GM19372 (cell line): ENCODE measurements around the gene SYCE1.
A peak's percentile ranks its signal among the peaks of the same experiment; 100 is the strongest.
"Not testable (repeated sequence)": the region's sequence is repeated elsewhere in the genome, so short reads cannot be mapped to it uniquely, and the experiment has no call there.

Experiments used
- ATAC-seq: cut with Tn5 transposase; IDR thresholded peaks from one replicate; pipeline ENCODE4 v1.9.1; 2021; ENCODE audit warnings: mild to moderate bottlenecking, low read depth, moderate library complexity; ENCODE audit not compliant: unreplicated experiment

SYCE1 gene

DNA sequence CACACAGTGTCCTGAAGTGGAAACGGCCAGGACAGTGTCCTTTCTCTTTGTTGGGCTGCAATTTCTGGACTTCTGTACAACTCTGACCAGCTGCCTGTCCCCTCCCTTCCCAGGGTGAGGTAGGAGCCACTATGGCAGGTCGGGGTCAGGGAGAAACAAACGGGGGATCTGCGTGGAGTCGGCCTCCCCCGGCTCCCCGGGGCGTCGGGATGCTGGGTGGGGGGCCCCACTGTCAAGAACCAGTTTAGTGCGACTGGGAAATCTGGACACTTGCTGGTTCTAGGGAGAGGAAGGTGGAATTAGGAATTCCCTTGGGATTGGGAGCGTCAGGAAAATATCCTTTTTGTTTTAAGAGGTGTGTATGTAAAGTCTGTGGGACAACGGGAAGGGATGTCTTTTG lies 567 bp downstream of the SYCE1 start:
- no peak for ATAC-seq

DNA sequence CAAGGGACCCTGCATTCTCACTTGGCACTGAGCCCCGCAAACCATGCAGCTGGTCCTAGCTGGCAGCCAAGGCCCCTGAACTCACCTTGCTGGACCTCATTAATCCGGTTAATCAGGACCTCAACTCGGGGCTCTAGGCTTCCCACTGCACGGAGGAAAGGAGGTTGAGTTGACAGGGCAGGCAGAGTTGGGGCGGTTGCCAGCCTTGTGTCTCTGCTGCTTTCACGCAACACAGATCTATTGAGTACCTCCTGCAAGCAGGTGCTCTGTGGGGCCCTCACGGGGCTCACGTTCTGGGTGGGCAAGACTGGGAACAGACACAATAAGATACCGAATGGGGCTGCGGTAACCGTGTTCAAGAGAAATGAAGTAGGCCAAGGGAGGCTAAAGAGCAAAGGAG lies 6.2 kb downstream of the SYCE1 start:
- no peak for ATAC-seq

DNA sequence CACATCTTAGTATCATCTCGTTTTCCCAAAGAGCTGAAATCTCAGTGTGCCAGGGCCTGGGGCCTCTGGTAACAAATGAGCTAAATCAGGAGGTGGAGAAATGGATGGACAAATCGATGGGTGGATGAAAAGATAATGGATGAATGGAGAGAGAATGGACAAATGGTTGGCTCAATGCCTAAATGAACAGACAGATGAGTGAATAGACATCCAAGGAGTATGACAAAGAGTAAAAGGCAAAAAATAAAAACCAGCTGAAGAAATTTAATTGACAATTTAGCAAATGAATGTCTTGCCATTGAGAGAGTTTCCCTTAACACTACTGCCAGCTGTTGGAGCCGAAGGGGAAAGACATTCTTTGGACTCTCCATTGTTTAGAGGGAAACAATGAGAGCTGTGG lies 8.0 kb downstream of the SYCE1 start:
- no peak for ATAC-seq

DNA sequence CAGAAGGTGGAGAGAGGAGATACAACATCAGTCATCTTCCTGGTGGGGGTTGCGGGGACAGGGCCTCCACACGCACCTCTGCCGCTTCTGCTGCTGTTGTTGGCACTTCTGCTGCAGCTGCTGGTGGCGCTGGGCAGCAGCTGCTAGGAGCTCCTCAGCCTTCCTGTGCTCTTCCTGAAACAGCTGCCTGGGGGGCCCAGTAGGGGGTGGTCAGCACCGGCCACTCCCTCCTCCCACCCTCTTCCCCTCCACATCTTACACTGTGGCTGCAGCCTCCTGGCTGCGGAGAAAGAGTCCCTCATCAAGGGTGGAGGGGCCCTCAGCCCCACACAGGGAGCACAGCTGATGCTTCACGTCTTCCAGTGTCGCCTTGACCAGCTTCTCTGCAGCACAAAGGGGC lies 9.9 kb downstream of the SYCE1 start:
- ATAC-seq = no peak

DNA sequence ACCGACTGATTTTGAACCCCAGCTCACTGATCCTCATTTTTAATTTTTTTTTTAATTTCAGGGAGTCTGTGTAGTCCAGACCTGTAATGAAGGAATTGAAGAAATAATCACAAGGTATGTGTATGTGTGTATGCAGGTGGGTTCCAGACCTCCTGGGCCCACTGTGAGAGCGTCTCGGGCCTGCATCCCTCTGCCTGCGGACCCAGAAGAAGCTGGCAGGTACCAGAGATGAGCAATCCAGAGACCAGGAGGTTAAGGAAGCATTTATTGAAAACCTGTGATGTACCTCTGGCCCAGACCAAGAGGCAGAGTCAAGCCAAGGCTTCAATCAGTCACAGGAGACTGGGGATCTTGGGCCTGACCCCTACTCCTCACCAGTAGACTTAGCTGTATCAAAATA lies 10.8 kb downstream of the SYCE1 start:
- ATAC-seq = no peak

DNA sequence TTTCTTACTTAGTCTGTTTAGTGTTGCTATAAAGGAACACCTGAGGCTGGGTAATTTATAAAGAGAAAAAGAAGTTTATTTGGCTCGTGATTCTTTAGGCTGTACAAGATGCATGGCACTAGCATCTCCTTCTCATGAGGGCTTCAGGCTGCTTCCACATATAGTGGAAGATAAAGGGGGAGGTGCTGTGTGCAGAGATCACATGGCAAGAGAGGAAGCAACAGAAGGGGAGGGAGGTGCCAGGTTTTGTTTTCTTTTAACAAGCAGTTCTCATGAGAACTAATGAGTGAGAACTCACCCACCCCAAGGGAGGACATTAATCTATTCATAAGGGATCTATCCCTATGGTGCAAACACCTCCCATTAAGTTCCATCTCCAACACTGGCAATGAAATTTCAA lies 20.9 kb downstream of the SYCE1 start:
- ATAC-seq = no peak

DNA sequence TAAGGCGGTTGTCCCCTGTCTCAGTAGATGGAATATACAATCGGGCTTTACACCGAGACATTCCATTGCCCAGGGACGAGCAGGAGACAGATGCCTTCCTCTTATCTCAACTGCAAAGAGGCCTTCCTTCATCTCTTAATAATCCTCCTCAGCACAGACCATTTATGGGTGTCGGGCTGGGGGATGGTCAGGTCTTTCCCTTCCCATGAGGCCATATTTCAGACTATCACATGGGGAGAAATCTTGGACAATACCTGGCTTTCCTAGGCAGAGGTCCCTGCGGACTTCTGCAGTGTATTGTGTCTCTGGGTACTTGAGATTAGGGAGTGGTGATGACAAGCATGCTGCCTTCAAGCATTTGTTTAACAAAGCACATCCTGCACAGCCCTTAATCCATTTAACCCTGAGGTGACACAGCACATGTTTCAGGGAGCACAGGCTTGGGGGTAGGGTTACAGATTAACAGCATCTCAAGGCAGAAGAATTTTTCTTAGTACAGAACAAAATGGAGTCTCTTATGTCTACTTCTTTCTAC lies 23.9 kb downstream of the SYCE1 start:
- not testable (repeated sequence) for ATAC-seq

DNA sequence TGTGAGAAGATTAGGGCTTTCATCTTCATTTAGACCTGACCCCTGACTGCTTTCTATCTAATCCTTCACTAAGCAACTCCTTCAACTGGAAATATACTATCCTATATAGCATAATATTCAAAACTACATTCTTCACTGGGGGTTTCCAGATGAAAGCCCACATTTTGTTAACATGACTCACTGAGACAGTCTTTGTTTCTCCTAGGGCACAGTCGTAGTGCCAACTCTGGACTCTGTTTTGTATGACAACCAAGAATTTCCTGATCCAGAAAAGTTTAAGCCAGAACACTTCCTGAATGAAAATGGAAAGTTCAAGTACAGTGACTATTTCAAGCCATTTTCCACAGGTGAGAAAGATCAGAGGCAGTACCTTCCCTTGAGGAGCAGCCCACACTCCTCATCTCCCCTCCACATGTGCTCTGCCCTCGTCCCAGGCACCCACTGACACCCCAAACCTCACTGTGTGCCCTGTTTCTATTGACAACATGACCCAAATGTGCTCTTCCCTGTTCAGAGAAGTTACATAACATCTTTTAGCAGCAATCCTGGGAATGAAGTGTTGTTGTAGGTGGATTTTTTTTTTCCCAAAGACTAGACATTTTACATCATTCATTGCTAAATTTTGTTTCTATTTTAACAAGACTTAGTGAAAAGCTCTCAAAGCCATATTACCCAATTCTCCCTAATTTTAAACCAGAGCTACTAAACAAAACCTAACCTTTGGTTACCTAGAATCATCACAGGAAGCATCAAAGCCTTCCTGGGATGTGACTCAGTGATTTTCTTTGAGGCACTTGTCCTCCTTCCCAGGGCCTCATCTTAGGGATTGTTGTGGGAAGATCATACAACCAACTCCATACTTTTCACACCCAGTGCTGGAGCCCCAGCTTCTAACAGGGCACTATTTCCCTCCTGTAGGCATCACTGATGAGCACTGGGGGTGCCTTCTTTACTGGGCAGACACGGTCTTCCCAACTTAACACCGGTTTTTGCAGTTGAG lies 27.5 kb downstream of the SYCE1 start:
- no peak for ATAC-seq

DNA sequence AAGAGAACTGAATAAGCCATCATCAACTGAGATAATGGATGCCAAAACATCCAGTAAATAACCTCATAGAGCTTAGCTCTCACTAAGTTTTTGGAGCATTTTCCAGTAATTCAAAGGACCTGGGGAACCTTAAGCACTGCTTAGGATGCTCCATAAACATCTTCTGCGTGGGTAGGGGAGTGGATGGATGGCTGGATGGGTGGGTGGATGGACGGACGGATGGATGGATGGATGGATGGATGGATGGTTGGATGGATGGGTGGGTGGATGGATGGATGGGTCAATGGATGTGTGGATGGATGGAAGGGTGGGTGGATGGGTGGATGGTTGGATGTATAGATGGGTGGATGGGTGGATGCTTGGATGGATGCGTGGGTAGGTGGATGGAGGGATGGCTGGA lies 29.2 kb downstream of the SYCE1 start:
- no peak for ATAC-seq

DNA sequence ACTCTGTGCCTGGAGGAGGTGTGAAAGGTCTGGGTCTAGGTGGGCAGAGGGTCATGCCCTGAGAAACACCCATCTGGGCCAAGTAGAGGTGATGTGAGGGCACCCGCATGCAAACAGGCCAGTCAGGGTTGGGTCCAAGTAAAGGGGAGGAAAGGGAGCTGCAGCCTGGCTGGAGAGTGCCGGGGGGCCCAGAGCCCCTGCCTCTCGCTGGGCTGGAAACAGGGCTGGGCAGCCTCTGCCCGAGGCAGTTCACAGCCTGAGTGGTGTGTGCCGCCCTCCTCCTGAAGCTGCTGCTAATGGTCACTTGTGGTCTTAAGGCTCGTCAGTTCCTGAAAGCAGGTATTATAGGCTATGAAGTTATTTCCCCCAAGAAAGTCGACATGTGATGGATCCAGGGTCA lies 31.0 kb downstream of the SYCE1 start:
- no peak for ATAC-seq

DNA sequence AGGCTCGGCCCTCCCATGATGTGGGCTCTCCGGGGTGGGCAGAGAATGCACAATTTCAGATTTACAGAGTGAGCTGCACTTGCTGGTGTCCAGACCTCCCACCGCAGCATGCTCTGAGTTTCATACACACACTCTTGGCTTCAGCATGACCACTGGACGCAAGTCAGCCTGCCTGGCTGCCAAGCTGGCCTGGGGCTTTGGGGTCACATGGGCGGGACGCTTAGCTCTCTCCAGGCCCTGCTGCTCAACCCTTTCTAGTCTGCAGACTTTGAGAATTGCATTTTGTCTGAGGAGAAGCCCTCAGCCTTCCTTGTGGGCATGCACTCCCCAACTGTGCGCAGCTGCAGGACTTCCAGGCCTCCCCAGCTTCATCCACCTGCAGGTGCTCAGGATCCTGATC lies 32.5 kb downstream of the SYCE1 start:
- ATAC-seq = no peak

DNA sequence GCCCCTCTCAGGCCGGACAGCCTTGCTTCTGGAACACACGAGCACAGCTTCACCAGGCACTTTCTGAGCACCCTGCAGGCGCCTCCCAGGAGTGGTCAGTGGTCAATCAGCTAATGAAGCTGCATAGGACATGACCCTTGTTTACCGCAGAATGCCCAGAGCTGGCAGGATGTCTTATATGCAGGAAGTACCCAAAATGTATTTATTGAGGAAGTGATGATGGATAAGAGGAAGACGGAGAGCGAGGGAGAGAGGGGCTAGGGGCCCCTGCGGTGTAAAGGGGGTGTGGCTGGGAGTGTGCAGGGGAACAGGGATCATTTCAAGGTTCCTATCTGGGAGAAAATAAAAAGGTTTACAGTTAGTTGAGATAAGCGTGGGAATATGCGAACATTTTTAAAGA lies 34.9 kb downstream of the SYCE1 start:
- no peak for ATAC-seq

DNA sequence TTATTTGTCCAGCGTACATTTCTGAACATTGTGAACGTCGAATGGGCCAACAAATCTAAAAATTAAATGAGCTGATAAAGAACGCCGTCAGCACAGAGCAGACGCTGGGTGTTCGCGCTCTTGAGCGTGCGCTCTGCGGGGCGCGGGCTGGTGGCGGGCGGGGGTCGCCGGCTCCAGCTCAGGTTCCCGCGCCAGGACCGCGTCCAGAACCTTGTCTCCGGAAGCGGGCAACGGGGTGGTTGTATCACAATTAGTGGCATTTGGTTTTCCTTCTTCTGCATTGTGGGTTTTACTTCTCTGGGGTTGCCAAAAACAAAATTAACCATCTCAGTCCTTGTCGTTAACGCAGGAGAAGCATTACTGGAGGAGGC lies 35.8 kb downstream of the SYCE1 start:
- ATAC-seq = no peak

DNA sequence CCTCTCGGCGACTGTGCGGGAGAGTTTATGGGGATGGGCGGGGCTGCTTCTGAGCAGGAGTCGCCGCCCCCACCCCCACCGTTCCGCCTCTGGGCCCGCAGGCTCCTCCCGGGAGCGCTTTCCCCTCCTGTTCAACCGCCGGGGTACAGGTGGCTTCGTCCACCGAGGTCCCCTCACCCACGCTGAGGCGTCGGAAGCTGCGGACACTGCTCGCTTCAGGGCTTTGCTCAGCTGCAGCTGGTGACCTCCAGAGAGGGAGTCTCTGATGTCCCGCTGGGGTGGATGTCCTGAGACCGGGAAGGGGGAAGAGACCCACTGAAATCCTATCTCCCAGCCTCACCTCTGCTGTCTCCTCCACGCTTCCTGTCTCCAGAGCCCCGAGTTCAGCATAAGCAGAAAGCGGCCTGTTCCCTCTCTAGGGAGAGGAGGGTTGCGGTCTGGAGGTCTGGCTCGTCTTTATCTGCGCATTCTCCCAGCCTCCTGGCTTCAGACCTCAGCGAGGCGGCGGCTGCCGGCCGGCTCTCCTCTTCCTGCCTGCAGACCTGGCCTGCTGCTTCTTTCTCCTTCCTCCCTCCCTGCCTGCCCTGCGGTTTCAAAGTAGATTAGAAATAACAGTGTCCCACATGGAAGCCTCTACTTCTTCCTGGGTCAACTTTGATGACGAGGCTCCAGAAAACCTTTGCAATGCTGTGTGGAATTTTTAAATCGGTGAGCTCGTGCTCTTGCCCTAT lies 36.4 kb downstream of the SYCE1 start:
- no peak for ATAC-seq

DNA sequence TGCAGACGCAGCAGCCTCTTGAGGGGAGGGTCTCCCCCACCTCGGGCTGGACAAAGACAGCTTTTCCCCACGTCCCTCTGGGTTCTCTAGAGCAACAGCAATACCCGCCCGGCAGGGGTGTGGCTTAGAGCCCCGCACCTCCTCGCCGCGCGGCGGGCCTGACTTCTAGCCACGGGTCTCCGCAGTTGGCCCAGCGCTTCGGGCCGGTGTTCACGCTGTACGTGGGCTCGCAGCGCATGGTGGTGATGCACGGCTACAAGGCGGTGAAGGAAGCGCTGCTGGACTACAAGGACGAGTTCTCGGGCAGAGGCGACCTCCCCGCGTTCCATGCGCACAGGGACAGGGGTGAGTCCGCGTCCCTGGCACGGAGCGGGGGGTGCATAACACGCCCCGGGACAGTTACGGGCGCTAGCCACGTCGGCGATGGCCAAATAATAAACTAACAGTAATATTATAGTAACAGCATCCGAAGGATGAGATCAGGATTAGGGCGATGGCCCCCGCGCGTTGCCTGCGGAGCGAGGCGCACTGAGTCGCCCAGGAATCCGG lies 37.0 kb downstream of the SYCE1 start:
- no peak for ATAC-seq

DNA sequence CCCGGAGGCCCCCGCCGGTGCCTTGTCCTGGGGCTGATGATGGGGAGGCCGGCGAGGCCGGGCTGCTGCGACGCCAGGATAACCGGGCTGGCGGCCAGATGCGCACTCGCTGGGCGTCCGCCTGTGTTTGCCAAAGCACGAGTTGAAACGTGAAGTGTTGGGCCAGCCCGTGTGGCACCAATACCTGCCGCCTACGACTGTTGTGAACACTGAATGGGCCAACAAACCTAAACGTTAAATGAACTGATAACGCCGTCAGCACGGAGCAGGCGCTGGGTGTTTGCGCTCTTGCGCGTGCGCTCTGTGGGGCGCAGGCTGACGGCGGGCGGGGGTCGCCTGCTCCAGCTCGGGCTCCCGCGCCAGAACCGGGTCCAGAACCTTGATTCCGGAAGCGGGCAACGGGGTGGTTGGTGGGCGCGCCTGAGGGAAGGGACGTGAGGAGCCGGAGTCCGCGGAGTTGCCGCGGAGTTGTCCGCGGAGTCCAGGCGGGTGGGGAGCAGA lies 37.6 kb downstream of the SYCE1 start:
- ATAC-seq = no peak

DNA sequence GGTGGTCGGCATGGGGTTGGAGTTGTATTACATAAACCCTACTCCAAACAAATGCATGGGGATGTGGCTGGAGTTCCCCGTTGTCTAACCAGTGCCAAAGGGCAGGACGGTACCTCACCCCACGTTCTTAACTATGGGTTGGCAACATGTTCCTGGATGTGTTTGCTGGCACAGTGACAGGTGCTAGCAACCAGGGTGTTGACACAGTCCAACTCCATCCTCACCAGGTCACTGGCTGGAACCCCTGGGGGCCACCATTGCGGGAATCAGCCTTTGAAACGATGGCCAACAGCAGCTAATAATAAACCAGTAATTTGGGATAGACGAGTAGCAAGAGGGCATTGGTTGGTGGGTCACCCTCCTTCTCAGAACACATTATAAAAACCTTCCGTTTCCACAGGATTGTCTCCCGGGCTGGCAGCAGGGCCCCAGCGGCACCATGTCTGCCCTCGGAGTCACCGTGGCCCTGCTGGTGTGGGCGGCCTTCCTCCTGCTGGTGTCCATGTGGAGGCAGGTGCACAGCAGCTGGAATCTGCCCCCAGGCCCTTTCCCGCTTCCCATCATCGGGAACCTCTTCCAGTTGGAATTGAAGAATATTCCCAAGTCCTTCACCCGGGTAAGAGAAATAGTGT lies 38.3 kb downstream of the SYCE1 start, which contains the start of gene CYP2E1:
Gene CYP2E1 (plus strand): TSS at position 407 of the 632 bp plus-strand sequence. CDS start 33 bp downstream, at position 440.
- ATAC-seq = no peak

DNA sequence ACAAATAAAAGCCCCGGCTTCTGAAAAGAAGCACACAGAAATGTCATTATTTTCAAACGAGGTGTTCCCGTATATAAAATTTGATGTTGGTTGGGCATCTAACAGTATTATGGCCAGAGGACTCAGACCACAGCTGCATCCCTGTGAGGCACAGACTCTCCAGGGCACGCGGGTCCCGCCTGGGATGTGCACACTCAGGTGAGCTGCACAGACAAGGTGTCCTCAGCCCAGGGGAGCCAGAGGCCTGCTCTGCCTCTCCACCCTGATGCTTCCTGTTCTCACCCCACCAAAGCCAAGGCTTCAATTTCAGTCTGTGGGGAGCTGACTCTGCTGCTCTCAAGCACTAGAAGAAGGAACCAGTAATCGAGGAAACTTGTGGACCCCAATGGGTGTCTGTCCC lies 39.9 kb downstream of the SYCE1 start:
- no peak for ATAC-seq

DNA sequence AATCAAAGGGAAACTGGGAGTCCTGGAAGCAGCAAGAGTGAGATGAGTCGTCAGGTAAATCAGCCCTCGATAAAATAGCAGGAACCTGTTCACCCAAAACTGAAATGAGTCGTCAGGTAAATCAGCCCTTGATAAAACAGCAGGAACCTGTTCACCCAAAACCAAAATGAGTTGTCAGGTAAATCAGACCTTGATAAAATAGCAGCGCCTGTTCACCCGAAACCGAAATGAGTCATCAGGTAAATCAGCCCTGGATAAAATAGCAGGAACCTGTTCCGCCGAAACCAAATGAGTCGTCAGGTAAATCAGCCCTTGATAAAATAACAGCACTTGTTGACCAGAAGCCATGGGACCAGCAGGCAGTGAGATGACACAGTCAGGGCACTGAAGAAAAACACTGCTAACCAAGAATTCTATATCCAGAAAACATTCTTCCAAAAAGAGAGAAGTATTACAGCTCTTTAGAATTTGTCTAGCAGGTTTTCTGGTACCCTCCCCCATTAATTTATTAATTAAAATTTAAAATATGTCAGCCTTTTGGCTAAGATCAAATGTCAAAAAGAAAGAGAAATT lies 41.7 kb downstream of the SYCE1 start:
- no peak for ATAC-seq

DNA sequence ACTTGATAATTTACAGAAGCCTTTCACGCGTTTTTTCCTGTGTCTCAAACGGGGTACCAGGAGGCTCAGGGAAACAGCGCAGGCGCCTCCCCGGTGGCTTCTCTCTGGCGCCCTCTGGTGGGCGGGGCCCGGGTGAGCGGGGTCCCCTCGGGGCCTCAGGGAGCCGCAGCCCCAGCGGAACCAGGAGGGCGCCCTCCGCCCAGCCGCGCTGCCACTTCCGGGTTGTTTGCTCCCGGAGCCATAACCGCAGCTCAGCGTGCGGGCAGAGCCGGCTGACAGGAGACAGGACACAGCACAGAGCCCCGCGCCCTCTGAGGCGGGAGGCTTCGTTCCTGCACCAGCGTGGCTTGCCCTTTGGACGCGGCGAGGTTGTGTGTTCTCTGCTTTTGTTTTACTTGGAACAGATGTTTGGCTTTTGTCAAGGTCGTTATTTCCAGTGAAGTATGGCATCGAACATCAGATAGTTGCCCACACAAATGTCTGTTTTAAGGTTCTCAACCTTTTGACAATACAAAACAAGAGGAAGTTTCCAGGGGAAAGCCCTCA lies 45.1 kb downstream of the SYCE1 start:
- ATAC-seq = peak; percentile 98
